Fibroblast of the aortic adventitia (primary cell): ENCODE measurements around the gene OSBPL1A. TPM values are rescaled to one million over a fixed set of nuclear protein-coding genes. Genes with fewer than 3 reads are reported as not detected.

Experiments
- DNase-seq: peaks from one replicate; pipeline ENCODE4 v3.0.0-alpha.2; 2010; ENCODE audit warnings: low read depth
- H3K4me3 ChIP-seq: 2 replicates; pipeline ENCODE4 v1.5.1; 2011; ENCODE audit warnings: low read depth, mild to moderate bottlenecking, control low read depth, low read length, moderate library complexity
- CTCF ChIP-seq: IDR thresholded peaks from 2 replicates; pipeline ENCODE4 v1.5.1; 2011; ENCODE audit warnings: mild to moderate bottlenecking, low read length, control low read depth, inconsistent platforms; ENCODE audit not compliant: insufficient read depth
- total RNA-seq: library from RNA; depleted of rRNA; stranded (reverse); fragments of >200 nt; gene quantifications from 2 replicates; pipeline ENCODE4 v1.2.3, GENCODE V29; 2012; ENCODE audit warnings: low replicate concordance

The OSBPL1A gene
- total RNA-seq, 1 donor, result 80.4 TPM

GRCh38 chr18:24402209-24402785, 4.7 kb upstream of the OSBPL1A start:
- TF ChIP-seq CTCF, result peak; percentile 21
- no peak for DNase-seq
- H3K4me3 ChIP-seq, result no peak overlapping the region

GRCh38 chr18:24400587-24400986, 3.0 kb upstream of the OSBPL1A start:
- no peak for DNase-seq
- H3K4me3 ChIP-seq, result no peak overlapping the region

DNA sequence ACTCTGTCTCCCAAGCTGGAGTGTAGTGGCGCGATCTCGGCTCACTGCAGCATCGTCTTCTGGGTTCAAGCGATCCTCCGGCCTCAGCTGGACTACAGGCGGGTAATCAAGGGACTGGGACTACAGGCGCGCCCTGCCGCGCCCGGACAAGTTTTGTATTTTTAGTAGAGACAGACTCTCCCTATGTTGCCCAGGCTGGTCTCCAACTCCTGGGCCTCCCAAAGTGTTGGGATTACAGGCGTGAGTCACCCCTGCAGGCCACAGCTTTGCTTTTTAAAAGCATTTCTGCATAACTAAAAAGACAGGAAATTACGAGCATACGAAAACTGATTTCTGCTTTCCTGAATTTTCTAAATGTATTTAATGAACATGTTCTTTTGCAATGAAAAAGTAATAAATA, 916 bp upstream of the OSBPL1A start:
- H3K4me3 ChIP-seq, result no peak overlapping the region
- no peak for TF ChIP-seq CTCF
- DNase-seq, result peak; percentile 40

More at GRCh38 chr18:24400587-24400986, 3.0 kb upstream of the OSBPL1A start:
- no peak for TF ChIP-seq CTCF

GRCh38 chr18:24397131-24397693, 412 bp downstream of the OSBPL1A start:
- DNase-seq, result peak; percentile 81
- TF ChIP-seq CTCF, result no peak
- peak overlapping the region; percentile 74 for H3K4me3 ChIP-seq

GRCh38 chr18:24396082-24396633, 1.5 kb downstream of the OSBPL1A start:
- no peak for TF ChIP-seq CTCF
- peak overlapping the region; percentile 74 for H3K4me3 ChIP-seq
- peak; percentile 28 for DNase-seq

DNA sequence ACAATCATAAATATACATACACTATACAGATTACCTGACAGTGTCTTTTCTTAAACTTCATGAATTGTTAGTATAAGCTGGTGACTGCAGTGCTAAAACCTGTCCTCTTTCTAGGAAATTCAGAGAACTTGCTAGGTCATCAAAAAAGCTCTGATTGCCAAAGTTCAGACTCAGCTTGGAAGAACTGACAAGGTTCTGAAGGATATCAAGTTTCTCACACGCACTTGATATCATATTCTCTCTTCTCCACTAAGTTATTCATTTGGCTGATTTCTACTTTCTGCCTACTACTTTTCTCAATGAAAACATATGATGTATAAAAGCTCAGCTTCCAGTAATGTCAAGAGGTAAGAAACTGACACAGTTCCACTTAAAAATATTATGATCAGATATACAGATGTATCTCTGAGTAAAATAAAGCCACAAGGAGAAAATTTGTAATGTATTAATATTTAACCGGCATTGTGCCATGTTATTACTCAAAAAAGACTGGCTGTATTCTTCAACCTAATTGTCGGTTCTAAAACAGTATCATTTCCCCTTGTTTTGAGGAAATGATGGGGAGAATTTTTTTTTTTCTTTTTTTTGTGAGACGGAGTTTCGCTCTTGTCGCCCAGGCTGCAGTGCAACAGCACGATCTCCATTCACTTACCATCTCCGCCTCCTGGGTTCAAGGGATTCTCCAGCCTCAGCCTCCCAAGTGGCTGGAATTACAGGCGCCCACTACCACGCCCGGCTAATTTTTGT, 2.4 kb downstream of the OSBPL1A start:
- TF ChIP-seq CTCF, result no peak
- no peak overlapping the region for H3K4me3 ChIP-seq
- DNase-seq, result peak; percentile 39
